Measurements from ENCODE around the gene CACNA1B. TPM values are rescaled to one million over a fixed set of nuclear protein-coding genes. Genes with fewer than 3 reads are reported as not detected.

CACNA1B gene
- total and polyA plus RNA-seq, 9 donors = 0.18 to 0.76 (median 0.34) TPM

GRCh38 chr9:138063785-138064184 is 186.2 kb downstream of the CACNA1B start:
- no peak overlapping the region for H3K4me3 ChIP-seq (ENCODE audit: low read length)
- WGBS (ENCODE audit: insufficient coverage) = 82% methylated on average over 5 of the region's 9 CpGs

GRCh38 chr9:138064547-138064946 is 187.0 kb downstream of the CACNA1B start:
- no peak for DNase-seq
- WGBS (ENCODE audit: insufficient coverage) = 85% methylated on average over 7 of the region's 7 CpGs
- peaks cover 9% of the 10 kb centered on the region for H3K27me3 ChIP-seq (ENCODE audit: control insufficient read depth, insufficient read depth, low read length)
- H3K4me3 ChIP-seq (ENCODE audit: low read length) = no peak overlapping the region
- H3K9me3 ChIP-seq (replicated peaks; ENCODE audit: control insufficient read depth, low read depth, low read length) = no peaks in the 10 kb centered on the region
- H3K27ac ChIP-seq (ENCODE audit: low read length) = no peak overlapping the region
- no peaks in the 10 kb centered on the region for H3K4me1 ChIP-seq (ENCODE audit: control insufficient read depth, insufficient read depth, low read length)
- H3K36me3 ChIP-seq (ENCODE audit: control insufficient read depth, insufficient read depth, low read length) = no peaks in the 10 kb centered on the region

More at GRCh38 chr9:138063785-138064184, 186.2 kb downstream of the CACNA1B start:
- Histone ChIP-seq H3K27ac (ENCODE audit: low read length) (no peak overlapping the region), H3K36me3 (ENCODE audit: control insufficient read depth, insufficient read depth, low read length) (no peaks in the 10 kb centered on the region), H3K27me3 (ENCODE audit: control insufficient read depth, insufficient read depth, low read length) (peaks cover 9% of the 10 kb centered on the region), H3K4me1 (ENCODE audit: control insufficient read depth, insufficient read depth, low read length) (no peaks in the 10 kb centered on the region), H3K9me3 (replicated peaks; ENCODE audit: control insufficient read depth, low read depth, low read length) (no peaks in the 10 kb centered on the region)
- no peak for DNase-seq

- Histone ChIP-seq H3K27ac (ENCODE audit: low read length) (no peak overlapping the region), H3K9me3 (replicated peaks; ENCODE audit: control insufficient read depth, low read depth, low read length) (no peaks in the 10 kb centered on the region), H3K4me1 (ENCODE audit: control insufficient read depth, insufficient read depth, low read length) (no peaks in the 10 kb centered on the region), H3K27me3 (ENCODE audit: control insufficient read depth, insufficient read depth, low read length) (peaks cover 9% of the 10 kb centered on the region), H3K4me3 (ENCODE audit: low read length) (no peak overlapping the region), H3K36me3 (ENCODE audit: control insufficient read depth, insufficient read depth, low read length) (no peaks in the 10 kb centered on the region)
- 81% methylated on average over 5 of the region's 9 CpGs for WGBS (ENCODE audit: insufficient coverage)
- no peak for DNase-seq
Observed at GRCh38 chr9:138065287-138065686, 187.7 kb downstream of the CACNA1B start.

GRCh38 chr9:138066049-138066448 is 188.5 kb downstream of the CACNA1B start:
- H3K27ac ChIP-seq (ENCODE audit: low read length) = no peak overlapping the region
- WGBS (ENCODE audit: insufficient coverage) = 61% methylated on average over 6 of the region's 6 CpGs

GRCh38 chr9:138067613-138068367 is 190.2 kb downstream of the CACNA1B start:
- H3K36me3 ChIP-seq (ENCODE audit: control insufficient read depth, insufficient read depth, low read length) = no peaks in the 10 kb centered on the region
- peaks cover 9% of the 10 kb centered on the region for H3K27me3 ChIP-seq (ENCODE audit: control insufficient read depth, insufficient read depth, low read length)
- H3K9me3 ChIP-seq (replicated peaks; ENCODE audit: control insufficient read depth, low read depth, low read length) = no peaks in the 10 kb centered on the region
- no peak overlapping the region for H3K27ac ChIP-seq (ENCODE audit: low read length)
- DNase-seq = no peak
- 85% methylated on average over 11 of the region's 17 CpGs for WGBS (ENCODE audit: insufficient coverage)
- no peaks in the 10 kb centered on the region for H3K4me1 ChIP-seq (ENCODE audit: control insufficient read depth, insufficient read depth, low read length)
- H3K4me3 ChIP-seq (ENCODE audit: low read length) = no peak overlapping the region

More at GRCh38 chr9:138066049-138066448, 188.5 kb downstream of the CACNA1B start:
- Histone ChIP-seq H3K36me3 (ENCODE audit: control insufficient read depth, insufficient read depth, low read length) (no peaks in the 10 kb centered on the region), H3K27me3 (ENCODE audit: control insufficient read depth, insufficient read depth, low read length) (peaks cover 9% of the 10 kb centered on the region), H3K4me1 (ENCODE audit: control insufficient read depth, insufficient read depth, low read length) (no peaks in the 10 kb centered on the region), H3K9me3 (replicated peaks; ENCODE audit: control insufficient read depth, low read depth, low read length) (no peaks in the 10 kb centered on the region), H3K4me3 (ENCODE audit: low read length) (no peak overlapping the region)
- DNase-seq = no peak

- no peak overlapping the region for H3K4me3 ChIP-seq (ENCODE audit: low read length)
- H3K27ac ChIP-seq (ENCODE audit: low read length) = no peak overlapping the region
- DNase-seq = no peak
- H3K9me3 ChIP-seq (replicated peaks; ENCODE audit: control insufficient read depth, low read depth, low read length) = no peaks in the 10 kb centered on the region
- WGBS (ENCODE audit: insufficient coverage) = 67% methylated on average over 6 of the region's 9 CpGs
- peaks cover 9% of the 10 kb centered on the region for H3K27me3 ChIP-seq (ENCODE audit: control insufficient read depth, insufficient read depth, low read length)
- H3K36me3 ChIP-seq (ENCODE audit: control insufficient read depth, insufficient read depth, low read length) = no peaks in the 10 kb centered on the region
- H3K4me1 ChIP-seq (ENCODE audit: control insufficient read depth, insufficient read depth, low read length) = no peaks in the 10 kb centered on the region
Observed at GRCh38 chr9:138068601-138069035, 191.0 kb downstream of the CACNA1B start.

- 67% methylated on average over 16 of the region's 18 CpGs for WGBS (ENCODE audit: insufficient coverage)
Observed at GRCh38 chr9:138069731-138070456, 192.3 kb downstream of the CACNA1B start.

GRCh38 chr9:138070815-138071214 is 193.2 kb downstream of the CACNA1B start:
- Histone ChIP-seq H3K27ac (ENCODE audit: low read length) (no peak overlapping the region), H3K9me3 (replicated peaks; ENCODE audit: control insufficient read depth, low read depth, low read length) (no peaks in the 10 kb centered on the region), H3K36me3 (ENCODE audit: control insufficient read depth, insufficient read depth, low read length) (no peaks in the 10 kb centered on the region), H3K27me3 (ENCODE audit: control insufficient read depth, insufficient read depth, low read length) (peaks cover 4% of the 10 kb centered on the region), H3K4me1 (ENCODE audit: control insufficient read depth, insufficient read depth, low read length) (no peaks in the 10 kb centered on the region), H3K4me3 (ENCODE audit: low read length) (no peak overlapping the region)
- DNase-seq = no peak
- 86% methylated on average over 5 of the region's 8 CpGs for WGBS (ENCODE audit: insufficient coverage)

More at GRCh38 chr9:138069731-138070456, 192.3 kb downstream of the CACNA1B start:
- no peak overlapping the region for H3K4me3 ChIP-seq (ENCODE audit: low read length)
- DNase-seq = no peak
- H3K4me1 ChIP-seq (ENCODE audit: control insufficient read depth, insufficient read depth, low read length) = no peaks in the 10 kb centered on the region
- H3K36me3 ChIP-seq (ENCODE audit: control insufficient read depth, insufficient read depth, low read length) = no peaks in the 10 kb centered on the region
- peaks cover 8% of the 10 kb centered on the region for H3K27me3 ChIP-seq (ENCODE audit: control insufficient read depth, insufficient read depth, low read length)
- no peak overlapping the region for H3K27ac ChIP-seq (ENCODE audit: low read length)
- no peaks in the 10 kb centered on the region for H3K9me3 ChIP-seq (replicated peaks; ENCODE audit: control insufficient read depth, low read depth, low read length)

GRCh38 chr9:138071292-138071691 is 193.7 kb downstream of the CACNA1B start:
- no peaks in the 10 kb centered on the region for H3K9me3 ChIP-seq (replicated peaks; ENCODE audit: control insufficient read depth, low read depth, low read length)
- H3K4me1 ChIP-seq (ENCODE audit: control insufficient read depth, insufficient read depth, low read length) = no peaks in the 10 kb centered on the region
- H3K27ac ChIP-seq (ENCODE audit: low read length) = no peak overlapping the region
- DNase-seq = no peak
- H3K4me3 ChIP-seq (ENCODE audit: low read length) = no peak overlapping the region
- no peaks in the 10 kb centered on the region for H3K36me3 ChIP-seq (ENCODE audit: control insufficient read depth, insufficient read depth, low read length)
- H3K27me3 ChIP-seq (ENCODE audit: control insufficient read depth, insufficient read depth, low read length) = peaks cover 4% of the 10 kb centered on the region
- WGBS (ENCODE audit: insufficient coverage) = 87% methylated on average over 11 of the region's 14 CpGs

- H3K27me3 ChIP-seq (ENCODE audit: control insufficient read depth, insufficient read depth, low read length) = peaks cover 4% of the 10 kb centered on the region
- H3K27ac ChIP-seq (ENCODE audit: low read length) = no peak overlapping the region
- H3K36me3 ChIP-seq (ENCODE audit: control insufficient read depth, insufficient read depth, low read length) = no peaks in the 10 kb centered on the region
- H3K4me3 ChIP-seq (ENCODE audit: low read length) = no peak overlapping the region
- 81% methylated on average over 6 of the region's 6 CpGs for WGBS (ENCODE audit: insufficient coverage)
- H3K4me1 ChIP-seq (ENCODE audit: control insufficient read depth, insufficient read depth, low read length) = no peaks in the 10 kb centered on the region
- no peaks in the 10 kb centered on the region for H3K9me3 ChIP-seq (replicated peaks; ENCODE audit: control insufficient read depth, low read depth, low read length)
- no peak for DNase-seq
Observed at GRCh38 chr9:138071731-138072130, 194.1 kb downstream of the CACNA1B start.
